Measurements from ENCODE around the gene CFAP74. TPM values are rescaled to one million over a fixed set of nuclear protein-coding genes. Genes with fewer than 3 reads are reported as not detected.

CFAP74 gene
- total and polyA plus RNA-seq, 2 of the 13 experiments (the other 11 are each of a cell fraction or from before 2014, with no cell fraction given), result 0.27 to 0.62 TPM

- TF ChIP-seq, protein P1, sequence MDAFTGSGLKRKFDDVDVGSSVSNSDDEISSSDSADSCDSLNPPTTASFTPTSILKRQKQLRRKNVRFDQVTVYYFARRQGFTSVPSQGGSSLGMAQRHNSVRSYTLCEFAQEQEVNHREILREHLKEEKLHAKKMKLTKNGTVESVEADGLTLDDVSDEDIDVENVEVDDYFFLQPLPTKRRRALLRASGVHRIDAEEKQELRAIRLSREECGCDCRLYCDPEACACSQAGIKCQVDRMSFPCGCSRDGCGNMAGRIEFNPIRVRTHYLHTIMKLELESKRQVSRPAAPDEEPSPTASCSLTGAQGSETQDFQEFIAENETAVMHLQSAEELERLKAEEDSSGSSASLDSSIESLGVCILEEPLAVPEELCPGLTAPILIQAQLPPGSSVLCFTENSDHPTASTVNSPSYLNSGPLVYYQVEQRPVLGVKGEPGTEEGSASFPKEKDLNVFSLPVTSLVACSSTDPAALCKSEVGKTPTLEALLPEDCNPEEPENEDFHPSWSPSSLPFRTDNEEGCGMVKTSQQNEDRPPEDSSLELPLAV (CRISPR knock-in tag; conservative IDR thresholded peaks at IDR 0.05; ENCODE audit: low read depth), result no peak
- TF ChIP-seq RXRB (CRISPR knock-in tag; IDR thresholded peaks at IDR 0.05; ENCODE audit: borderline replicate concordance) (peak; percentile 82; the same call in 1 of the 2 replicates), PITX1 (CRISPR knock-in tag; IDR thresholded peaks at IDR 0.05) (peak; percentile 88), JDP2 (CRISPR knock-in tag; IDR thresholded peaks at IDR 0.05; ENCODE audit: borderline replicate concordance) (no peak), ZNF747 (CRISPR knock-in tag; IDR thresholded peaks at IDR 0.05; ENCODE audit: borderline replicate concordance) (peak; percentile 63; the same call in 1 of the 2 replicates), GZF1 (CRISPR knock-in tag; IDR thresholded peaks at IDR 0.05) (0 out of 2 replicates have a peak, but pooled peaks have one; percentile 56), MAF1 (CRISPR knock-in tag; IDR thresholded peaks at IDR 0.05; ENCODE audit: borderline replicate concordance) (no peak; the same call in 1 of the 2 replicates), ZNF614 (CRISPR knock-in tag; IDR thresholded peaks at IDR 0.05; ENCODE audit: borderline replicate concordance) (peak; percentile 87; the same call in 1 of the 2 replicates), ZNF292 (CRISPR knock-in tag; IDR thresholded peaks at IDR 0.05; ENCODE audit: borderline replicate concordance, low read depth) (peak; percentile 88), ATF6 (CRISPR knock-in tag; conservative IDR thresholded peaks at IDR 0.05) (no peak), MZF1 (CRISPR knock-in tag; IDR thresholded peaks at IDR 0.05; ENCODE audit: borderline replicate concordance) (no peak; the same call in 1 of the 2 replicates), HOXD1 (CRISPR knock-in tag; IDR thresholded peaks at IDR 0.05) (peak; percentile 64; the same call in 1 of the 2 replicates), KMT2B (CRISPR knock-in tag; IDR thresholded peaks at IDR 0.05) (no peak; the same call in 1 of the 2 replicates), ZNF777 (CRISPR knock-in tag; IDR thresholded peaks at IDR 0.05) (peak; percentile 48; the same call in 1 of the 2 replicates), CBX5 (CRISPR knock-in tag; IDR thresholded peaks at IDR 0.05; ENCODE audit: borderline replicate concordance) (no peak), ASH2L (IDR thresholded peaks at IDR 0.05; ENCODE audit: insufficient read length, low read depth, low read length) (peak; percentile 70), TBX3 (IDR thresholded peaks at IDR 0.05; ENCODE audit: borderline replicate concordance) (no peak), SKI (IDR thresholded peaks at IDR 0.05; ENCODE audit: partially characterized antibody) (peak; percentile 38)
- TF ChIP-seq, protein P2, sequence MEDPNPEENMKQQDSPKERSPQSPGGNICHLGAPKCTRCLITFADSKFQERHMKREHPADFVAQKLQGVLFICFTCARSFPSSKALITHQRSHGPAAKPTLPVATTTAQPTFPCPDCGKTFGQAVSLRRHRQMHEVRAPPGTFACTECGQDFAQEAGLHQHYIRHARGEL (CRISPR knock-in tag; IDR thresholded peaks at IDR 0.05), result no peak
- TF ChIP-seq, protein P3, sequence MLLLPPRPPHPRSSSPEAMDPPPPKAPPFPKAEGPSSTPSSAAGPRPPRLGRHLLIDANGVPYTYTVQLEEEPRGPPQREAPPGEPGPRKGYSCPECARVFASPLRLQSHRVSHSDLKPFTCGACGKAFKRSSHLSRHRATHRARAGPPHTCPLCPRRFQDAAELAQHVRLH (CRISPR knock-in tag; IDR thresholded peaks at IDR 0.05; ENCODE audit: borderline replicate concordance, low read depth), result peak; percentile 90; the same call in 1 of the 2 replicates
- TF ChIP-seq, protein P4, sequence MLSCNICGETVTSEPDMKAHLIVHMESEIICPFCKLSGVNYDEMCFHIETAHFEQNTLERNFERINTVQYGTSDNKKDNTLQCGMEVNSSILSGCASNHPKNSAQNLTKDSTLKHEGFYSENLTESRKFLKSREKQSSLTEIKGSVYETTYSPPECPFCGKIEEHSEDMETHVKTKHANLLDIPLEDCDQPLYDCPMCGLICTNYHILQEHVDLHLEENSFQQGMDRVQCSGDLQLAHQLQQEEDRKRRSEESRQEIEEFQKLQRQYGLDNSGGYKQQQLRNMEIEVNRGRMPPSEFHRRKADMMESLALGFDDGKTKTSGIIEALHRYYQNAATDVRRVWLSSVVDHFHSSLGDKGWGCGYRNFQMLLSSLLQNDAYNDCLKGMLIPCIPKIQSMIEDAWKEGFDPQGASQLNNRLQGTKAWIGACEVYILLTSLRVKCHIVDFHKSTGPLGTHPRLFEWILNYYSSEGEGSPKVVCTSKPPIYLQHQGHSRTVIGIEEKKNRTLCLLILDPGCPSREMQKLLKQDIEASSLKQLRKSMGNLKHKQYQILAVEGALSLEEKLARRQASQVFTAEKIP (CRISPR knock-in tag; IDR thresholded peaks at IDR 0.05; ENCODE audit: borderline replicate concordance), result no peak
- TF ChIP-seq, protein P5, sequence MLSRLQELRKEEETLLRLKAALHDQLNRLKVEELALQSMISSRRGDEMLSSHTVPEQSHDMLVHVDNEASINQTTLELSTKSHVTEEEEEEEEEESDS (CRISPR knock-in tag; IDR thresholded peaks at IDR 0.05; ENCODE audit: borderline replicate concordance), result no peak
Measured at GRCh38 chr1:1941211-1941841, 62.3 kb downstream of the CFAP74 start (continued).

All from HepG2 (cell line).